ENCODE data around the gene ECT2. TPM values are rescaled to one million over a fixed set of nuclear protein-coding genes. Genes with fewer than 3 reads are reported as not detected.

ECT2 gene
- total RNA-seq, 1 experiment from 2014 or later = 145 TPM

- TF ChIP-seq EZH2 (IDR thresholded peaks at IDR 0.05; ENCODE audit: low read depth) = no peak
- no peak for TF ChIP-seq CTCF (conservative IDR thresholded peaks at IDR 0.05)
- POLR2A ChIA-PET (ENCODE audit: unreplicated experiment) = no interaction called here
- no peaks in the 10 kb centered on the region for H3K4me1 ChIP-seq (replicated peaks; ENCODE audit: insufficient read depth)
- intact Hi-C loops (cut with micrococcal nuclease; ENCODE audit: unreplicated experiment) = no loop called here
- H3K27me3 ChIP-seq (ENCODE audit: insufficient read depth, low read depth) = no peaks in the 10 kb centered on the region
- CTCF ChIA-PET = no interaction called here
- H3F3A ChIP-seq (ENCODE audit: insufficient read depth, low read depth) = peaks cover 25% of the 10 kb centered on the region
- no peak overlapping the region for H3K27ac ChIP-seq
- H2AFZ ChIP-seq = no peak overlapping the region
- H3K4me2 ChIP-seq = no peak overlapping the region
- peaks cover 3% of the 10 kb centered on the region; the same call in 1 of the 2 replicates for H4K20me1 ChIP-seq (ENCODE audit: insufficient read depth)
- peaks cover 61% of the 10 kb centered on the region for H3K36me3 ChIP-seq (ENCODE audit: low read depth)
- no peaks in the 10 kb centered on the region for H3K79me2 ChIP-seq (ENCODE audit: low read depth)
- H3K9me2 ChIP-seq (ENCODE audit: insufficient read depth) = no peaks in the 10 kb centered on the region
- DNase-seq = no peak
- BruUV-seq (replicated peaks) = no TSS peak
- H3K9me3 ChIP-seq (ENCODE audit: insufficient read depth, low read depth) = no peaks in the 10 kb centered on the region
- no peak overlapping the region for H3K4me3 ChIP-seq
These were observed 60.6 kb downstream of the ECT2 start for GRCh38 chr3:172811099-172811498.

- H3K4me3 ChIP-seq = no peak overlapping the region
- TF ChIP-seq EZH2 (IDR thresholded peaks at IDR 0.05; ENCODE audit: low read depth) = no peak
- TF ChIP-seq CTCF (conservative IDR thresholded peaks at IDR 0.05) = no peak
- CTCF ChIA-PET = no interaction called here
These were observed 62.9 kb downstream of the ECT2 start for GRCh38 chr3:172813462-172813861.

GRCh38 chr3:172814738-172815137 is 64.2 kb downstream of the ECT2 start:
- ChIA-PET CTCF (no interaction called here), POLR2A (ENCODE audit: unreplicated experiment) (no interaction called here)
- Histone ChIP-seq H3K9me2 (ENCODE audit: insufficient read depth) (no peaks in the 10 kb centered on the region), H3K9me3 (ENCODE audit: insufficient read depth, low read depth) (no peaks in the 10 kb centered on the region), H3K36me3 (ENCODE audit: low read depth) (peaks cover 58% of the 10 kb centered on the region), H3F3A (ENCODE audit: insufficient read depth, low read depth) (peaks cover 11% of the 10 kb centered on the region), H3K4me3 (no peak overlapping the region), H3K4me2 (no peak overlapping the region), H3K4me1 (replicated peaks; ENCODE audit: insufficient read depth) (no peaks in the 10 kb centered on the region), H3K27ac (no peak overlapping the region), H4K20me1 (ENCODE audit: insufficient read depth) (peaks cover 3% of the 10 kb centered on the region), H2AFZ (no peak overlapping the region), H3K79me2 (ENCODE audit: low read depth) (no peaks in the 10 kb centered on the region), H3K27me3 (ENCODE audit: insufficient read depth, low read depth) (no peaks in the 10 kb centered on the region)
- DNase-seq = no peak
- intact Hi-C loops (cut with micrococcal nuclease; ENCODE audit: unreplicated experiment) = no loop called here
- BruUV-seq (replicated peaks) = no TSS peak
- TF ChIP-seq CTCF (conservative IDR thresholded peaks at IDR 0.05) (no peak), EZH2 (IDR thresholded peaks at IDR 0.05; ENCODE audit: low read depth) (no peak)

More at GRCh38 chr3:172813462-172813861, 62.9 kb downstream of the ECT2 start:
- intact Hi-C loops (cut with micrococcal nuclease; ENCODE audit: unreplicated experiment) = no loop called here
- Histone ChIP-seq H3K9me2 (ENCODE audit: insufficient read depth) (no peaks in the 10 kb centered on the region), H3K4me1 (replicated peaks; ENCODE audit: insufficient read depth) (no peaks in the 10 kb centered on the region), H3F3A (ENCODE audit: insufficient read depth, low read depth) (peaks cover 21% of the 10 kb centered on the region), H3K9me3 (ENCODE audit: insufficient read depth, low read depth) (no peaks in the 10 kb centered on the region), H3K36me3 (ENCODE audit: low read depth) (peaks cover 54% of the 10 kb centered on the region), H3K27ac (no peak overlapping the region), H3K4me2 (no peak overlapping the region), H2AFZ (no peak overlapping the region), H3K27me3 (ENCODE audit: insufficient read depth, low read depth) (no peaks in the 10 kb centered on the region), H3K79me2 (ENCODE audit: low read depth) (no peaks in the 10 kb centered on the region), H4K20me1 (ENCODE audit: insufficient read depth) (peaks cover 3% of the 10 kb centered on the region)
- no TSS peak for BruUV-seq (replicated peaks)
- POLR2A ChIA-PET (ENCODE audit: unreplicated experiment) = no interaction called here
- DNase-seq = no peak
